Thyroid gland (tissue), 4 donors: ENCODE measurements around the gene CAPN14. TPM values are rescaled to one million over a fixed set of nuclear protein-coding genes. Genes with fewer than 3 reads are reported as not detected.

ENCODE experiments used
- DNase-seq, 2 donors: peaks; one replicate each; pipeline ENCODE4 v3.0.0-alpha.2; 2019
- H3K27ac ChIP-seq, 3 donors: fragments of 200-600 bp; sonication (generic); 1 replicate in 2 of 3; 2 replicates in 1 of 3; pipeline ENCODE4 v1.5.1; 2016 to 2019; ENCODE audit warnings: mild to moderate bottlenecking in 1 of 3, moderate library complexity in 1 of 3
- H3K27me3 ChIP-seq: fragments of 200-600 bp; sonication (generic); one replicate; pipeline ENCODE4 v1.5.1; 2019
- H3K36me3 ChIP-seq, 2 donors: fragments of 200-600 bp; sonication (generic); one replicate each; pipeline ENCODE4 v1.5.1; 2016 to 2019
- H3K4me1 ChIP-seq, 2 donors: fragments of 200-600 bp; sonication (generic); one replicate each; pipeline ENCODE4 v1.5.1; 2017 to 2019
- H3K4me3 ChIP-seq, 3 donors: fragments of 200-600 bp; sonication (generic); replicated peaks in 1 of 3; 1 replicate in 2 of 3; 2 replicates in 1 of 3; pipeline ENCODE4 v1.5.1; 2016; ENCODE audit warnings: mild to moderate bottlenecking in 1 of 3
- H3K9me3 ChIP-seq: fragments of 200-600 bp; sonication (generic); one replicate; pipeline ENCODE4 v1.5.1; 2017
- CTCF ChIP-seq, 6 experiments: fragments of 200-600 bp in 3 of 6; fragments of 450-650 bp in 3 of 6; sonication (generic) in 3 of 6; IDR thresholded peaks; one replicate each; pipeline ENCODE4 v1.5.1; 2016 to 2019; ENCODE audit warnings: antibody characterized with exemption in 6 of 6, mild to moderate bottlenecking in 2 of 6, inconsistent platforms in 1 of 6, moderate library complexity in 1 of 6
- POLR2A ChIP-seq, 2 donors: fragments of 450-650 bp; IDR thresholded peaks; one replicate each; pipeline ENCODE4 v1.6.1; 2017; ENCODE audit warnings: antibody characterized with exemption in 2 of 2, mild to moderate bottlenecking in 2 of 2, moderate library complexity in 1 of 2
- WGBS, 2 donors: methylation state at CpG; one replicate each; pipeline ENCODE4 v1.1.5; 2017; 5-methylcytosine and 5-hydroxymethylcytosine counted together
- intact Hi-C: fragments of 100-400 bp; cut with DNase I; formaldehyde crosslinking; loops from one replicate; pipeline ENCODE4 v1.15.1; 2023
- total RNA-seq, 4 donors: library from RNA; depleted of rRNA; stranded (reverse); fragments of >200 nt; gene quantifications; one replicate each; pipeline ENCODE4 v1.2.3, GENCODE V29; 2016

Gene CAPN14
- total RNA-seq, 4 donors from 2014 or later = 0.15 to 0.27 TPM; not detected in 2

GRCh38 chr2:31137211-31138036 lies 79.9 kb downstream of the CAPN14 start:
- Histone ChIP-seq H3K36me3 (no peaks in the 10 kb centered on the region), H3K4me1 (peaks cover 6 to 14% of the 10 kb centered on the region in 2 donors), H3K9me3 (no peaks in the 10 kb centered on the region), H3K27me3 (no peaks in the 10 kb centered on the region), H3K4me3 (peak overlapping the region; percentile 33 to 40 (median 37)), H3K27ac (no peak overlapping the region)
- 2% methylated on average over 8 to 14 of the region's 72 CpGs for WGBS, 2 donors
- no peak for TF ChIP-seq CTCF (IDR thresholded peaks at IDR 0.05)
- TF ChIP-seq POLR2A (IDR thresholded peaks at IDR 0.05) = no peak
- intact Hi-C loops = no loop called here
- peak in 1 of 2 donors; percentile 3 for DNase-seq

GRCh38 chr2:31136732-31137131 lies 80.6 kb downstream of the CAPN14 start:
- Histone ChIP-seq H3K27me3 (no peaks in the 10 kb centered on the region), H3K27ac (no peak overlapping the region), H3K9me3 (no peaks in the 10 kb centered on the region), H3K36me3 (no peaks in the 10 kb centered on the region), H3K4me3 (no peak overlapping the region), H3K4me1 (peaks cover 6 to 14% of the 10 kb centered on the region in 2 donors)
- no peak for DNase-seq
- intact Hi-C loops = no loop called here
- WGBS, 2 donors = 45 to 53% methylated on average over 10 of the region's 10 CpGs
- TF ChIP-seq CTCF (IDR thresholded peaks at IDR 0.05) (no peak), POLR2A (IDR thresholded peaks at IDR 0.05) (no peak)

DNA sequence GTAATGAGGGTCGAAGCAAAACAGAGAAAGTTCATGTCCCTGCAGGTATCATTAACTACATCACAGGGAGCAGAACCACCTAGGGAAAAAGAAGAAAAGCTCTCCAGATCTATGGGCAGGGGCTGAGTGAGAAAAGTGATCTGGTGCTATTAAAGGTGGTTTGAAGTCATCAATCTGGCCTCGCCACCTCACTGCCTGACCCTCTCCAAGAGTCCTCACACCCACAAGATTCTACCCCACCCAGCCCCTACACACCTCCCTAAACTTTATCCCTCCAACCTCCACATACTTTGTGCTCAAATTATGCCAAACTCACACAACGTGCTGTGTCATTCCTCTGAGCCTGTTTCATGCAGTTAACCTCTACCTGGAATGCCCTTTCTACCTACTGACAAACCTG lies 81.3 kb downstream of the CAPN14 start:
- Histone ChIP-seq H3K9me3 (no peaks in the 10 kb centered on the region), H3K27me3 (no peaks in the 10 kb centered on the region), H3K27ac (no peak overlapping the region), H3K36me3 (no peaks in the 10 kb centered on the region), H3K4me1 (peaks cover 6 to 14% of the 10 kb centered on the region in 2 donors), H3K4me3 (no peak overlapping the region)
- intact Hi-C loops = no loop called here
- no peak for DNase-seq
- TF ChIP-seq CTCF (IDR thresholded peaks at IDR 0.05) (no peak), POLR2A (IDR thresholded peaks at IDR 0.05) (no peak)
- 53 to 62% methylated on average over 3 of the region's 3 CpGs for WGBS, 2 donors

DNA sequence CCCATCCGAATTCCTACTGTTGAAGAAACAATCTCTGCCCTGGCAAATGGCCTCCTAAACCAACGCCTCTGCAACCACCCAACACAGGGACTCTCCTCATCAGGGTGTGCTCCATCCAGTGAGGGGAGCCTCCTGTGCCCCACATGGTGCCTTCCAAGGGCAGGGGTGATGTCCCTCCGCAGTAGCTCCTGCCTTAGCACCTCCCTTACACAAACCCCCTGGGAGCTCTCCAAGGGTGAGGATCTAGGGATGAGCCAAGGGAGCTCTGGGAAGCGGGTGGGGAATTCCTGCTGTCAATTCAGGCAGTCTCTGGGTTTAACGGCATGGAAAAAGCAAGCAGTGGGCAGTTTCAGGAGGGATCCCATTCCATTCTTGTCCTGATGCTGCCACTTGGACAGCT lies 82.8 kb downstream of the CAPN14 start:
- Histone ChIP-seq H3K4me1 (peaks cover 6 to 14% of the 10 kb centered on the region in 2 donors), H3K27me3 (no peaks in the 10 kb centered on the region), H3K4me3 (no peak overlapping the region), H3K9me3 (no peaks in the 10 kb centered on the region), H3K27ac (no peak overlapping the region), H3K36me3 (no peaks in the 10 kb centered on the region)
- no peak for TF ChIP-seq POLR2A (IDR thresholded peaks at IDR 0.05)
- TF ChIP-seq CTCF (IDR thresholded peaks at IDR 0.05) = no peak
- no peak for DNase-seq
- 75 to 80% methylated on average over 5 of the region's 5 CpGs for WGBS, 2 donors
- intact Hi-C loops = no loop called here

DNA sequence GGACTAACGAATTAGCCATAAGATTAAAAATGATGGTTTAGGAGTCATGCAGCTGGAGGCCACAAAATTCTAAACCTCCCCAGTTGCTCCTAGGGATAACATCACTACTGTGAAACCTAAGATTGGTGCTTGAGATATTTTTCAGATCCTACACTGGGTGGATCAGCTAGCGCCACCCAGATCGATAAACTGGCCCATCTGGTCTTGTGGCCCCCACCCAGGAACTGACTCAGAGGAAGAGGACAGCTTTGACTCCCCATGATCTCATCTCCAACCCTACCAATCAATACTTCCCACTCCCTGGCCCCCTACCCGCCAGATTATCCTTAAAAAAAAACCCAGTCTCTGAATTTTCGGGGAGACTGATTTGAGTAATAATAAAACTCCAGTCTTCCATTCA lies 84.5 kb downstream of the CAPN14 start:
- Histone ChIP-seq H3K4me1 (peaks cover 0 to 9% of the 10 kb centered on the region in 2 donors), H3K27me3 (no peaks in the 10 kb centered on the region), H3K27ac (no peak overlapping the region), H3K4me3 (no peak overlapping the region), H3K36me3 (no peaks in the 10 kb centered on the region), H3K9me3 (no peaks in the 10 kb centered on the region)
- WGBS, 2 donors = 91 to 93% methylated on average over 5 of the region's 5 CpGs
- no peak for DNase-seq
- intact Hi-C loops = no loop called here
- TF ChIP-seq CTCF (IDR thresholded peaks at IDR 0.05) = no peak
- TF ChIP-seq POLR2A (IDR thresholded peaks at IDR 0.05) = no peak
